ENCODE measurements around the gene GALNT18.

GALNT18 gene

GRCh38 chr11:11477695-11478420, 143.9 kb downstream of the GALNT18 start:
- TF ChIP-seq ZFX (IDR thresholded peaks at IDR 0.05): no peak
- TF ChIP-seq CTCF (conservative IDR thresholded peaks at IDR 0.05): no peak
- no peak overlapping the region for H3K27ac ChIP-seq

GRCh38 chr11:11476971-11477645, 144.7 kb downstream of the GALNT18 start:
- TF ChIP-seq CTCF (conservative IDR thresholded peaks at IDR 0.05) (no peak), ZFX (IDR thresholded peaks at IDR 0.05) (no peak)

GRCh38 chr11:11476499-11476898, 145.3 kb downstream of the GALNT18 start:
- TF ChIP-seq ZFX (IDR thresholded peaks at IDR 0.05) (no peak), CTCF (conservative IDR thresholded peaks at IDR 0.05) (no peak)
- no peak overlapping the region for H3K27ac ChIP-seq

More at GRCh38 chr11:11476971-11477645, 144.7 kb downstream of the GALNT18 start:
- no peak overlapping the region for H3K27ac ChIP-seq

GRCh38 chr11:11472106-11472505, 149.7 kb downstream of the GALNT18 start:
- TF ChIP-seq CTCF (conservative IDR thresholded peaks at IDR 0.05): no peak
- TF ChIP-seq ZFX (IDR thresholded peaks at IDR 0.05): no peak
- H3K27ac ChIP-seq: no peak overlapping the region

GRCh38 chr11:11471201-11471600, 150.6 kb downstream of the GALNT18 start:
- TF ChIP-seq ZFX (IDR thresholded peaks at IDR 0.05): no peak
- TF ChIP-seq CTCF (conservative IDR thresholded peaks at IDR 0.05): no peak

GRCh38 chr11:11468954-11469353, 152.9 kb downstream of the GALNT18 start:
- H3K27ac ChIP-seq: no peak overlapping the region
- no peak for TF ChIP-seq CTCF (conservative IDR thresholded peaks at IDR 0.05)
- TF ChIP-seq ZFX (IDR thresholded peaks at IDR 0.05): no peak

More at GRCh38 chr11:11471201-11471600, 150.6 kb downstream of the GALNT18 start:
- no peak overlapping the region for H3K27ac ChIP-seq

- no peak overlapping the region for H3K27ac ChIP-seq
- TF ChIP-seq CTCF (conservative IDR thresholded peaks at IDR 0.05) (no peak), ZFX (IDR thresholded peaks at IDR 0.05) (no peak)
These were observed 154.5 kb downstream of the GALNT18 start for GRCh38 chr11:11467312-11467711.
